Lower leg skin (tissue), 4 donors: Measurements from ENCODE around the gene VAMP8. TPM values are rescaled to one million over a fixed set of nuclear protein-coding genes. Genes with fewer than 3 reads are reported as not detected.
"Not testable (repeated sequence)": the region's sequence is repeated elsewhere in the genome, so short reads cannot be mapped to it uniquely, and the experiment has no call there.

Experiments used
- DNase-seq, 2 donors: peaks; one replicate each; pipeline ENCODE4 v3.0.0-alpha.2; 2019; ENCODE audit warnings: low spot score in 2 of 2
- H3K4me3 ChIP-seq: fragments of 200-600 bp; sonication (generic); 2 replicates; pipeline ENCODE4 v1.5.1; 2017; ENCODE audit warnings: mild to moderate bottlenecking, low read depth; ENCODE audit not compliant: poor library complexity, severe bottlenecking
- CTCF ChIP-seq, 3 donors: fragments of 450-650 bp; IDR thresholded peaks; one replicate each; pipeline ENCODE4 v1.5.1; 2016; ENCODE audit warnings: antibody characterized with exemption in 3 of 3, mild to moderate bottlenecking in 3 of 3, moderate library complexity in 2 of 3
- POLR2A ChIP-seq, 2 donors: fragments of 450-650 bp; IDR thresholded peaks; one replicate each; pipeline ENCODE4 v1.6.1; 2016 to 2017; ENCODE audit warnings: antibody characterized with exemption in 2 of 2, mild to moderate bottlenecking in 1 of 2, moderate library complexity in 1 of 2
- WGBS, 2 donors: methylation state at CpG; one replicate each; pipeline ENCODE4 v1.1.5; 2018; 5-methylcytosine and 5-hydroxymethylcytosine counted together
- intact Hi-C: fragments of 100-400 bp; cut with DNase I; formaldehyde crosslinking; loops from one replicate; pipeline ENCODE4 v1.15.0; 2023; ENCODE audit warnings: low total_unique reads
- total RNA-seq, 4 donors: library from RNA; depleted of rRNA; stranded (reverse); fragments of >200 nt; gene quantifications; one replicate each; pipeline ENCODE4 v1.1.0, GENCODE V29; 2016

VAMP8 gene
- total RNA-seq, 4 donors from 2014 or later: 88.3 to 207 (median 113) TPM

GRCh38 chr2:85591563-85591962, 14.2 kb downstream of the VAMP8 start:
- WGBS, 2 donors: 81 to 84% methylated on average over 12 of the region's 12 CpGs
- DNase-seq: no peak
- H3K4me3 ChIP-seq: no peak overlapping the region
- intact Hi-C loops: no loop called here
- no peak for TF ChIP-seq POLR2A (IDR thresholded peaks at IDR 0.05)
- TF ChIP-seq CTCF (IDR thresholded peaks at IDR 0.05): no peak

GRCh38 chr2:85592299-85592698, 14.9 kb downstream of the VAMP8 start:
- WGBS, 2 donors: 90 to 93% methylated on average over 9 of the region's 9 CpGs
- H3K4me3 ChIP-seq, DNase-seq, intact Hi-C loops: not testable (repeated sequence)

GRCh38 chr2:85593023-85593422, 15.6 kb downstream of the VAMP8 start:
- no peak for DNase-seq

GRCh38 chr2:85594715-85595300, 17.4 kb downstream of the VAMP8 start:
- intact Hi-C loops: no loop called here
- 18% methylated on average over 13 of the region's 13 CpGs for WGBS, 2 donors
- no peak for TF ChIP-seq CTCF (IDR thresholded peaks at IDR 0.05)
- TF ChIP-seq POLR2A (IDR thresholded peaks at IDR 0.05): no peak
- no peak for DNase-seq
- peak overlapping the region; percentile 27 for H3K4me3 ChIP-seq

More at GRCh38 chr2:85593023-85593422, 15.6 kb downstream of the VAMP8 start:
- TF ChIP-seq CTCF (IDR thresholded peaks at IDR 0.05): no peak
- no peak for TF ChIP-seq POLR2A (IDR thresholded peaks at IDR 0.05)
- 52 to 64% methylated on average over 3 of the region's 3 CpGs for WGBS, 2 donors
- H3K4me3 ChIP-seq: no peak overlapping the region
- intact Hi-C loops: no loop called here

- WGBS, 2 donors: 0 to 1% methylated on average over 41 to 47 of the region's 47 CpGs
- peak within 1 kb of the TSS; percentile 81 for H3K4me3 ChIP-seq
- TF ChIP-seq CTCF (IDR thresholded peaks at IDR 0.05) (no peak), POLR2A (IDR thresholded peaks at IDR 0.05) (peak in 1 of 2 donors; percentile 43)
- intact Hi-C loops: no loop called here
- DNase-seq: peak; percentile 99
These were observed 18.1 kb downstream of the VAMP8 start, which contains the start of gene RNF181 for GRCh38 chr2:85595301-85596025. Gene RNF181 (plus strand): TSS chr2:85595745. CDS start chr2:85595764, 19 bp downstream.

- H3K4me3 ChIP-seq: peak overlapping the region; percentile 81
- no peak for TF ChIP-seq POLR2A (IDR thresholded peaks at IDR 0.05)
- TF ChIP-seq CTCF (IDR thresholded peaks at IDR 0.05): no peak
- intact Hi-C loops: no loop called here
- no peak for DNase-seq
- WGBS, 2 donors: 0 to 1% methylated on average over 10 of the region's 10 CpGs
These were observed 18.6 kb downstream of the VAMP8 start for GRCh38 chr2:85596026-85596333.
